Activated CD8-positive, alpha-beta memory T cell treated with anti-CD3 and anti-CD28 coated beads for 1 hour (primary cell): ENCODE results near the gene PIK3R1.

Experiments used
- DNase-seq, 2 donors: peaks; one replicate each; pipeline ENCODE4 v3.0.0-alpha.2; 2020; ENCODE audit warnings: low read depth in 1 of 2; ENCODE audit errors: extremely low read depth in 1 of 2

PIK3R1 gene

GRCh38 chr5:68345171-68345570, 129.6 kb downstream of the PIK3R1 start:
- no peak for DNase-seq

- no peak for DNase-seq
Measured at GRCh38 chr5:68345582-68345981, 130.0 kb downstream of the PIK3R1 start.

- DNase-seq, result no peak
Measured at GRCh38 chr5:68347536-68347935, 132.0 kb downstream of the PIK3R1 start.

DNA sequence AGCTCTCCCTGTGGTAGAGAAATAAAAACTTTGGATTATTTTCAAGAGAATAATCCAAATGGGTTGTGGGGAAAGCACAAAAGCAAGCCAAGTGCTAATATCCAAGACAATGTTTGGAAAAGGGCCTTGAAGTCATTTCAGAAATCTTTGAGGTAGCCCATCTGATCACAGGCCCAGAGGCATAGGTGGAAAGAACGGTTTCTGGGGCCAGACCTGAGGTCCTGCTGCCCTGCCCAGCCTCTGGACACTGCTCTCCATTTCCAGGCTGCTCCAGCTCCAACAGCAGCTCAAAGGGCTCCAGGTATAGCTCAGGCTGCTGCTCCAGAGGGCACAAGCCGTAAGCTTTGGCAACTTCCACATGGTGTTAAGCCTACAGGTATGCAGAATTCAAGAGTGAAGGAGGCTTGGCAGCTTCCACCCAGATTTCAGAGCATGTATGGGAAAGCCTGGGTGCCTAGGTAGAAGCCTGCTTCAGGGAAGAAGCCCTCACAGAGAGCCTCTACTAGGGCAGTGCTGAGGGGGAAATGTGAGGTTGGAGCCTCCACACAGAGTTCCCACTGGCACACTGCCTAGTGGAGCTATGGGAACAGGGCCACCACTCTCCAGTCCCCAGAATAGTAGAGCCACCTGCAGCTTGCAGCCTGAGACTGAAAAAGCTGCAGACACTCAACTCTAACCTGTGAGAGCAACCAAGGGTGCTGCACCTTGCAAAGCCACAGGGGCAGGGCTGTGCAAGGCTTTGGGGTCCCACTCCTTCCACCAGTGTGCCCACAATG, 133.1 kb downstream of the PIK3R1 start:
- no peak for DNase-seq

- DNase-seq, result no peak
Measured at GRCh38 chr5:68350176-68350575, 134.6 kb downstream of the PIK3R1 start.
